Fibroblast of skin of scalp (primary cell): ENCODE results near the gene IQCN.

ENCODE experiments used
- DNase-seq: peaks from one replicate; pipeline ENCODE4 v3.0.0-alpha.2; 2013

The IQCN gene

GRCh38 chr19:18304458-18305310 is 30.4 kb upstream of the IQCN start:
- DNase-seq = peak; percentile 87

GRCh38 chr19:18304208-18304457 is 29.9 kb upstream of the IQCN start:
- no peak for DNase-seq

- no peak for DNase-seq
Measured at GRCh38 chr19:18301718-18302111, 27.5 kb upstream of the IQCN start.

- DNase-seq = peak; percentile 62
Measured at GRCh38 chr19:18300930-18301717, 26.9 kb upstream of the IQCN start.

GRCh38 chr19:18299654-18300053 is 25.4 kb upstream of the IQCN start:
- no peak for DNase-seq

- DNase-seq = no peak
Measured at GRCh38 chr19:18298601-18299000, 24.3 kb upstream of the IQCN start.

- DNase-seq = peak; percentile 60
Measured at GRCh38 chr19:18297308-18297707, 23.1 kb upstream of the IQCN start.

GRCh38 chr19:18295034-18295451 is 20.8 kb upstream of the IQCN start:
- no peak for DNase-seq

- no peak for DNase-seq
Measured at GRCh38 chr19:18294467-18294864, 20.2 kb upstream of the IQCN start.

- no peak for DNase-seq
Measured at GRCh38 chr19:18293642-18294466, 19.6 kb upstream of the IQCN start.

GRCh38 chr19:18292810-18293641 is 18.8 kb upstream of the IQCN start:
- peak; percentile 86 for DNase-seq

GRCh38 chr19:18292462-18292809 is 18.2 kb upstream of the IQCN start:
- no peak for DNase-seq

- DNase-seq = peak; percentile 79
Measured at GRCh38 chr19:18291590-18292461, 17.6 kb upstream of the IQCN start.

- DNase-seq = no peak
Measured at GRCh38 chr19:18291019-18291524, 16.8 kb upstream of the IQCN start.

GRCh38 chr19:18290302-18291018 is 16.2 kb upstream of the IQCN start:
- peak; percentile 37 for DNase-seq

- DNase-seq = no peak
Measured at GRCh38 chr19:18289471-18290301, 15.4 kb upstream of the IQCN start.

- no peak for DNase-seq
Measured at GRCh38 chr19:18287836-18288772, 13.9 kb upstream of the IQCN start.

- no peak for DNase-seq
Measured at GRCh38 chr19:18286973-18287635, 12.9 kb upstream of the IQCN start.
